ENCODE results near the gene LSAMP.

DNA sequence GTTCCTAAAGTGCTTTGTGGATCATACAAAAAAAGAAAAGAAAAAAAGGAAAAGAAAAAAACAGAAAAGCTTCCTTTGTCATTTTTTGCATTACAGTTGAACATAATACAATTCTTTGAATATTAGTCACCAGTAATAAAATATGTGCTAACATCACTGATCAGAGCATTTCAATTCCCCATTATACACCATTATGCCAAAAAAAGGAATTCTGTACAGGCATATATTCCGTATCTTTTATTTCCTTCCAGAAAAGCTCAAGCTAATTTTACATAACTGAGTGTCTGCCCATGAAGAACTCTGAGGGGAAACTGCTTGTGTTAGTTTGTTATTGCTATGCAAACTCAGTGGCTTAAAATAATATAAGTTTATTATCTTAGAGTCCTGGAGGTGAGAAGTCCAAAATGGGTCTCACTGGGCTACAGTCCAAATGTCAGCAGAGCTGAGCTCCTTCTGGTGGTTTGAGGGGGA is 444.1 kb downstream of the LSAMP start:
- TF ChIP-seq, protein P1, sequence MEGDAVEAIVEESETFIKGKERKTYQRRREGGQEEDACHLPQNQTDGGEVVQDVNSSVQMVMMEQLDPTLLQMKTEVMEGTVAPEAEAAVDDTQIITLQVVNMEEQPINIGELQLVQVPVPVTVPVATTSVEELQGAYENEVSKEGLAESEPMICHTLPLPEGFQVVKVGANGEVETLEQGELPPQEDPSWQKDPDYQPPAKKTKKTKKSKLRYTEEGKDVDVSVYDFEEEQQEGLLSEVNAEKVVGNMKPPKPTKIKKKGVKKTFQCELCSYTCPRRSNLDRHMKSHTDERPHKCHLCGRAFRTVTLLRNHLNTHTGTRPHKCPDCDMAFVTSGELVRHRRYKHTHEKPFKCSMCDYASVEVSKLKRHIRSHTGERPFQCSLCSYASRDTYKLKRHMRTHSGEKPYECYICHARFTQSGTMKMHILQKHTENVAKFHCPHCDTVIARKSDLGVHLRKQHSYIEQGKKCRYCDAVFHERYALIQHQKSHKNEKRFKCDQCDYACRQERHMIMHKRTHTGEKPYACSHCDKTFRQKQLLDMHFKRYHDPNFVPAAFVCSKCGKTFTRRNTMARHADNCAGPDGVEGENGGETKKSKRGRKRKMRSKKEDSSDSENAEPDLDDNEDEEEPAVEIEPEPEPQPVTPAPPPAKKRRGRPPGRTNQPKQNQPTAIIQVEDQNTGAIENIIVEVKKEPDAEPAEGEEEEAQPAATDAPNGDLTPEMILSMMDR (tag by site-specific recombination; IDR thresholded peaks at IDR 0.05) = no peak
- no peak for TF ChIP-seq ZNF521 (tag by site-specific recombination; IDR thresholded peaks at IDR 0.05)
- TF ChIP-seq, protein P2, sequence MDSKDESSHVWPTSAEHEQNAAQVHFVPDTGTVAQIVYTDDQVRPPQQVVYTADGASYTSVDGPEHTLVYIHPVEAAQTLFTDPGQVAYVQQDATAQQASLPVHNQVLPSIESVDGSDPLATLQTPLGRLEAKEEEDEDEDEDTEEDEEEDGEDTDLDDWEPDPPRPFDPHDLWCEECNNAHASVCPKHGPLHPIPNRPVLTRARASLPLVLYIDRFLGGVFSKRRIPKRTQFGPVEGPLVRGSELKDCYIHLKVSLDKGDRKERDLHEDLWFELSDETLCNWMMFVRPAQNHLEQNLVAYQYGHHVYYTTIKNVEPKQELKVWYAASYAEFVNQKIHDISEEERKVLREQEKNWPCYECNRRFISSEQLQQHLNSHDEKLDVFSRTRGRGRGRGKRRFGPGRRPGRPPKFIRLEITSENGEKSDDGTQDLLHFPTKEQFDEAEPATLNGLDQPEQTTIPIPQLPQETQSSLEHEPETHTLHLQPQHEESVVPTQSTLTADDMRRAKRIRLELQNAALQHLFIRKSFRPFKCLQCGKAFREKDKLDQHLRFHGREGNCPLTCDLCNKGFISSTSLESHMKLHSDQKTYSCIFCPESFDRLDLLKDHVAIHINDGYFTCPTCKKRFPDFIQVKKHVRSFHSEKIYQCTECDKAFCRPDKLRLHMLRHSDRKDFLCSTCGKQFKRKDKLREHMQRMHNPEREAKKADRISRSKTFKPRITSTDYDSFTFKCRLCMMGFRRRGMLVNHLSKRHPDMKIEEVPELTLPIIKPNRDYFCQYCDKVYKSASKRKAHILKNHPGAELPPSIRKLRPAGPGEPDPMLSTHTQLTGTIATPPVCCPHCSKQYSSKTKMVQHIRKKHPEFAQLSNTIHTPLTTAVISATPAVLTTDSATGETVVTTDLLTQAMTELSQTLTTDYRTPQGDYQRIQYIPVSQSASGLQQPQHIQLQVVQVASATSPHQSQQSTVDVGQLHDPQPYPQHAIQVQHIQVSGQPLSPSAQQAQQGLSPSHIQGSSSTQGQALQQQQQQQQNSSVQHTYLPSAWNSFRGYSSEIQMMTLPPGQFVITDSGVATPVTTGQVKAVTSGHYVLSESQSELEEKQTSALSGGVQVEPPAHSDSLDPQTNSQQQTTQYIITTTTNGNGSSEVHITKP (tag by site-specific recombination; IDR thresholded peaks at IDR 0.05) = no peak
